ENCODE measurements around the gene ALG12.

GRCh38 chr22:49949914-49950292 is 31.7 kb upstream of the ALG12 start:
- TF ChIP-seq POLR2A (IDR thresholded peaks at IDR 0.05; ENCODE audit: extremely low read depth, insufficient read length) (no peak), CTCF (IDR thresholded peaks at IDR 0.05; ENCODE audit: low read depth, low read length) (no peak), MAX (IDR thresholded peaks at IDR 0.05; ENCODE audit: low read depth, low read length) (no peak), MYC (IDR thresholded peaks at IDR 0.05; ENCODE audit: low read depth, low read length) (no peak)

Data from NB4 (cell line).